ENCODE data around the gene ATG3. TPM values are rescaled to one million over a fixed set of nuclear protein-coding genes. Genes with fewer than 3 reads are reported as not detected.
"Not testable (repeated sequence)": the region's sequence is repeated elsewhere in the genome, so short reads cannot be mapped to it uniquely, and the experiment has no call there.

The ATG3 gene
- total and polyA plus RNA-seq, 5 donors from 2014 or later = 52.4 to 123 (median 86.1) TPM

DNA sequence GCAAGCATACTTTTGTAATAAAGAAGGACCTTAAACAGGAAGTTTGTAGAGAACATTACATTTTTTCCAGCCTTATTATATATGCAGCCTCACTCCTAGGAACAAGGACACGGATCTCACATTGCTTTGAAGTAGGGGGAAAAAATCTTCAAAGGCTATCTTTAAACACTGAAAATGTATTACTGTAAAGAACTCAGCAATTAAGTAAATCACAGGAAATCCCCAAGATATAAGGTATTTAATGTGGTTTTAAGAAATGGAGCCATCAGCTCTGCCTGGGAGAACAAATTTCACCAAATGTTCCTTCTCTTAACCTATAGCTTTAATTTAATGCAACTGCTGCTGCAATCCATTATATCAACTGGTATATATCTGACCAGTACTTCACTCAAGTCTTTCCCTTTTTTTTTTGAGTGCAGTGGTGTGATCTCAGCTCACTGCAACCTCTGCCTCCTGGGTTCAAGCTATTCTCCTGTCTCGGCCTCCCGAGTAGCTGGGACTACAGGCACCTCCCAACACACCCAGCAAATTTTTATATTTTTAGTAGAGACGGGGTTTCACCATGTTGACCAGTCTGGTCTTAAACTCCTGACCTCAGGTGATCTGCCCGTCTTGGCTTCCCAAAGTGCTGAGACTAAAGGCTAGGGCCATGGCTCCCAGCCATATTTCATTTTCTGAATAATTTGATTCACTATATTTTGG is 65.2 kb downstream of the ATG3 start:
- peaks cover 6% of the 10 kb centered on the region for H3K36me3 Mint-ChIP-seq
- Histone ChIP-seq H3K4me1 (ENCODE audit: control insufficient read depth, insufficient read depth, low read length, poor library complexity, severe bottlenecking) (peaks cover 42% of the 10 kb centered on the region), H3K27ac (ENCODE audit: insufficient read depth, low read length, poor library complexity, severe bottlenecking) (peak overlapping the region; percentile 26), H3K27me3 (ENCODE audit: control insufficient read depth, insufficient read depth, low read length) (peaks cover 2% of the 10 kb centered on the region), H3K36me3 (ENCODE audit: control insufficient read depth, insufficient read depth, low read length) (no peaks in the 10 kb centered on the region), H3K4me3 (ENCODE audit: low read depth, low read length) (peak overlapping the region; percentile 87), H3K9me3 (ENCODE audit: control insufficient read depth in 2 of 2, low read length in 2 of 2) (no peaks in the 10 kb centered on the region)
- H3K27me3 Mint-ChIP-seq = no peaks in the 10 kb centered on the region
- no peak for DNase-seq
- peaks cover 0 to 5% (median 0%) of the 10 kb centered on the region in 7 donors for H3K9me3 Mint-ChIP-seq
- peaks cover 39 to 86% (median 64%) of the 10 kb centered on the region in 4 donors for H3K4me1 Mint-ChIP-seq
- ATAC-seq (ENCODE audit: low read depth in 2 of 2) = no peak
- H3K4me3 Mint-ChIP-seq = peak overlapping the region; percentile 77 to 85 (median 82)
- H3K27ac Mint-ChIP-seq = peak overlapping the region; percentile 43 to 79 (median 70)

GRCh38 chr3:112494448-112494767 is 67.4 kb downstream of the ATG3 start:
- H3K9me3 Mint-ChIP-seq; ATAC-seq (ENCODE audit: low read depth in 2 of 2); H3K27ac ChIP-seq (ENCODE audit: insufficient read depth, low read length, poor library complexity, severe bottlenecking); H3K4me3 ChIP-seq (ENCODE audit: low read depth, low read length); H3K27me3 Mint-ChIP-seq; DNase-seq; H3K27me3 ChIP-seq (ENCODE audit: control insufficient read depth, insufficient read depth, low read length); H3K36me3 ChIP-seq (ENCODE audit: control insufficient read depth, insufficient read depth, low read length); H3K36me3 Mint-ChIP-seq; H3K9me3 ChIP-seq (ENCODE audit: control insufficient read depth in 2 of 2, low read length in 2 of 2): not testable (repeated sequence)
- Mint-ChIP-seq H3K27ac (peak overlapping the region; percentile 27 to 51 (median 30)), H3K4me1 (peaks cover 37 to 90% (median 65%) of the 10 kb centered on the region in 4 donors), H3K4me3 (peak overlapping the region; percentile 18 to 63 (median 46))
- peaks cover 54% of the 10 kb centered on the region for H3K4me1 ChIP-seq (ENCODE audit: control insufficient read depth, insufficient read depth, low read length, poor library complexity, severe bottlenecking)

GRCh38 chr3:112492124-112492523 is 69.6 kb downstream of the ATG3 start:
- Mint-ChIP-seq H3K9me3 (peaks cover 0 to 5% (median 0%) of the 10 kb centered on the region in 7 donors), H3K27ac (peak overlapping the region; percentile 32 to 87 (median 75)), H3K27me3 (no peaks in the 10 kb centered on the region), H3K4me3 (peak overlapping the region in 3 of 4 donors; percentile 10 to 59 (median 39)), H3K4me1 (peaks cover 25 to 81% (median 56%) of the 10 kb centered on the region in 4 donors), H3K36me3 (peaks cover 6% of the 10 kb centered on the region)
- H3K36me3 ChIP-seq (ENCODE audit: control insufficient read depth, insufficient read depth, low read length) = no peaks in the 10 kb centered on the region
- no peaks in the 10 kb centered on the region for H3K9me3 ChIP-seq (ENCODE audit: control insufficient read depth in 2 of 2, low read length in 2 of 2)
- ATAC-seq (ENCODE audit: low read depth in 2 of 2) = no peak
- no peak overlapping the region for H3K4me3 ChIP-seq (ENCODE audit: low read depth, low read length)
- peaks cover 47% of the 10 kb centered on the region for H3K4me1 ChIP-seq (ENCODE audit: control insufficient read depth, insufficient read depth, low read length, poor library complexity, severe bottlenecking)
- H3K27ac ChIP-seq (ENCODE audit: insufficient read depth, low read length, poor library complexity, severe bottlenecking) = no peak overlapping the region
- DNase-seq = no peak
- H3K27me3 ChIP-seq (ENCODE audit: control insufficient read depth, insufficient read depth, low read length) = peaks cover under 1% of the 10 kb centered on the region

GRCh38 chr3:112491373-112491772 is 70.4 kb downstream of the ATG3 start:
- no peak for ATAC-seq (ENCODE audit: low read depth in 2 of 2)
- H3K27ac ChIP-seq (ENCODE audit: insufficient read depth, low read length, poor library complexity, severe bottlenecking) = no peak overlapping the region
- no peak for DNase-seq
- peak overlapping the region; percentile 28 for H3K4me3 ChIP-seq (ENCODE audit: low read depth, low read length)
- H3K27me3 ChIP-seq (ENCODE audit: control insufficient read depth, insufficient read depth, low read length) = no peaks in the 10 kb centered on the region
- no peaks in the 10 kb centered on the region for H3K9me3 ChIP-seq (ENCODE audit: control insufficient read depth in 2 of 2, low read length in 2 of 2)
- H3K36me3 Mint-ChIP-seq = peaks cover 9% of the 10 kb centered on the region
- H3K9me3 Mint-ChIP-seq = peaks cover 0 to 5% (median 0%) of the 10 kb centered on the region in 7 donors
- H3K4me1 Mint-ChIP-seq = peaks cover 23 to 80% (median 52%) of the 10 kb centered on the region in 4 donors
- H3K27ac Mint-ChIP-seq = peak overlapping the region; percentile 47 to 72 (median 47)
- H3K4me3 Mint-ChIP-seq = peak overlapping the region in 3 of 4 donors; percentile 20 to 67 (median 49)
- H3K27me3 Mint-ChIP-seq = no peaks in the 10 kb centered on the region
- no peaks in the 10 kb centered on the region for H3K36me3 ChIP-seq (ENCODE audit: control insufficient read depth, insufficient read depth, low read length)
- peaks cover 43% of the 10 kb centered on the region for H3K4me1 ChIP-seq (ENCODE audit: control insufficient read depth, insufficient read depth, low read length, poor library complexity, severe bottlenecking)

GRCh38 chr3:112489674-112490479 is 71.9 kb downstream of the ATG3 start:
- H3K4me1 Mint-ChIP-seq = peaks cover 18 to 65% (median 38%) of the 10 kb centered on the region in 4 donors

GRCh38 chr3:112486811-112487505 is 74.8 kb downstream of the ATG3 start:
- H3K36me3 Mint-ChIP-seq = peaks cover 12% of the 10 kb centered on the region
- H3K4me1 ChIP-seq (ENCODE audit: control insufficient read depth, insufficient read depth, low read length, poor library complexity, severe bottlenecking) = peaks cover 36% of the 10 kb centered on the region
- H3K27ac ChIP-seq (ENCODE audit: insufficient read depth, low read length, poor library complexity, severe bottlenecking) = no peak overlapping the region
- no peak overlapping the region for H3K4me3 Mint-ChIP-seq
- no peaks in the 10 kb centered on the region for H3K9me3 ChIP-seq (ENCODE audit: control insufficient read depth in 2 of 2, low read length in 2 of 2)
- no peak overlapping the region for H3K4me3 ChIP-seq (ENCODE audit: low read depth, low read length)
- DNase-seq = no peak
- no peaks in the 10 kb centered on the region for H3K36me3 ChIP-seq (ENCODE audit: control insufficient read depth, insufficient read depth, low read length)
- no peaks in the 10 kb centered on the region for H3K27me3 Mint-ChIP-seq
- H3K27ac Mint-ChIP-seq = no peak overlapping the region
- ATAC-seq (ENCODE audit: low read depth in 2 of 2) = no peak
- H3K27me3 ChIP-seq (ENCODE audit: control insufficient read depth, insufficient read depth, low read length) = no peaks in the 10 kb centered on the region
- peaks cover 24 to 61% (median 30%) of the 10 kb centered on the region in 4 donors for H3K4me1 Mint-ChIP-seq
- H3K9me3 Mint-ChIP-seq = peaks cover 0 to 1% (median 0%) of the 10 kb centered on the region in 7 donors

More at GRCh38 chr3:112489674-112490479, 71.9 kb downstream of the ATG3 start:
- Mint-ChIP-seq H3K36me3 (peaks cover 9% of the 10 kb centered on the region), H3K9me3 (peaks cover 0 to 5% (median 0%) of the 10 kb centered on the region in 7 donors), H3K27me3 (no peaks in the 10 kb centered on the region), H3K27ac (peak overlapping the region; percentile 47 to 89 (median 73)), H3K4me3 (peak overlapping the region in 3 of 4 donors; percentile 37 to 53 (median 45))
- no peak for ATAC-seq (ENCODE audit: low read depth in 2 of 2)
- peak in 1 of 3 donors; percentile 16 for DNase-seq
- Histone ChIP-seq H3K36me3 (ENCODE audit: control insufficient read depth, insufficient read depth, low read length) (no peaks in the 10 kb centered on the region), H3K4me1 (ENCODE audit: control insufficient read depth, insufficient read depth, low read length, poor library complexity, severe bottlenecking) (peaks cover 36% of the 10 kb centered on the region), H3K27me3 (ENCODE audit: control insufficient read depth, insufficient read depth, low read length) (no peaks in the 10 kb centered on the region), H3K27ac (ENCODE audit: insufficient read depth, low read length, poor library complexity, severe bottlenecking) (no peak overlapping the region), H3K9me3 (ENCODE audit: control insufficient read depth in 2 of 2, low read length in 2 of 2) (no peaks in the 10 kb centered on the region), H3K4me3 (ENCODE audit: low read depth, low read length) (peak overlapping the region; percentile 29)

DNA sequence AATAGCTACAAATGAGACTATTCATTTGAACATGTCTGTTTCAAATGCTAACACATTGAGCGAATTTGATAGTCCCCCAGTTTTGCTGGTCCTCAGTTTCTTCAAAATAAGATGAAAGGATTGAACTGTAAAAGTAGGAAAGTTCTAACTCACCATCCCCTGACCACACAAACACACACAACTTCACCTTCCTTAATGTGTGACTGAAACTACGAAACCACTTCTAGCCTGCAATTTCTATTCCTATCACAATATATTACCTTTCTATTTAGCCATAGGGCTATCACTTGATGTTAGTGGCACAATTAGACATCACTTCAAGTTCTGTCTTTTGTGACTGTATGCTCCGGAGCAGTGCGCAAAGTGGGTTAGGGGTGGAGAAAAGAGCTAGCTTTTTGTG is 77.4 kb downstream of the ATG3 start:
- Histone ChIP-seq H3K9me3 (ENCODE audit: control insufficient read depth in 2 of 2, low read length in 2 of 2) (no peaks in the 10 kb centered on the region), H3K36me3 (ENCODE audit: control insufficient read depth, insufficient read depth, low read length) (no peaks in the 10 kb centered on the region), H3K4me1 (ENCODE audit: control insufficient read depth, insufficient read depth, low read length, poor library complexity, severe bottlenecking) (peaks cover 14% of the 10 kb centered on the region), H3K27ac (ENCODE audit: insufficient read depth, low read length, poor library complexity, severe bottlenecking) (no peak overlapping the region), H3K27me3 (ENCODE audit: control insufficient read depth, insufficient read depth, low read length) (no peaks in the 10 kb centered on the region), H3K4me3 (ENCODE audit: low read depth, low read length) (no peak overlapping the region)
- Mint-ChIP-seq H3K36me3 (peaks cover 16% of the 10 kb centered on the region), H3K4me3 (no peak overlapping the region), H3K27ac (no peak overlapping the region), H3K4me1 (peaks cover 15 to 55% (median 27%) of the 10 kb centered on the region in 4 donors), H3K27me3 (no peaks in the 10 kb centered on the region), H3K9me3 (peaks cover 0 to 2% (median 0%) of the 10 kb centered on the region in 7 donors)
- DNase-seq (no peak), ATAC-seq (ENCODE audit: low read depth in 2 of 2) (no peak)

Data from CD4-positive, CD25-positive, alpha-beta regulatory T cell (primary cell).